ENCODE measurements around the gene TK2. TPM values are rescaled to one million over a fixed set of nuclear protein-coding genes. Genes with fewer than 3 reads are reported as not detected.

Gene TK2
- total RNA-seq, 1 donor from 2014 or later: 16.1 TPM

DNA sequence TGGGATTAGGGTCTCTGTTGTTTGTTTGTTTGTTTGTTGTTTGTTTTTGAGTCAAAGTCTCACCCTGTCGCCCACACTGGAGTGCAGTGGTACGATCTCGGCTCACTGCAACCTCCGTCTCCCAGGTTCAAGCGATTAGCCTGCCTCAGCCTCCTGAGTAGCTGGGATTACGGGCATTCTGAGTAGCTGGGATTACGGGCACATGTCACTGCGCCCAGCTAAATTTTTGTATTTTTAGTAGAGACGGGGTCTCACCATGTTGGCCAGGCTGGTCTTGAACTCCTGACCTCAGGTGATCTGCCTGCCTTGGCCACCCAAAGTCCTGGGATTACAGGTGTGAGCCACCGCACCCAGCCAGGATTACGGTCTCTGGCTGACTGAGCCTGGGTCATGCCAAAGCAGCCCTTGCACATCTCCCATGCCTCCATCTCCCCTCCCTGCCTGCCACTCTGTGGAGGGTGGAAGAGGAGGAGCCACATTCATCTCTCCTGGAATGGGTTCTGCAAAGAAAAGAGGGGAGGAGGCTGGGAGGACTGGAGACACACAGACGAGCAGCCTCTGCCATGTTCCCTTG, 63.6 kb downstream of the TK2 start:
- no peak overlapping the region for H3K4me3 Mint-ChIP-seq (ENCODE audit: low read depth)

GRCh38 chr16:66485376-66485775, 64.5 kb downstream of the TK2 start:
- H3K9me3 Mint-ChIP-seq (ENCODE audit: low read depth): no peaks in the 10 kb centered on the region
- no peak overlapping the region for H3K4me3 Mint-ChIP-seq (ENCODE audit: low read depth)
- H3K27me3 Mint-ChIP-seq: peaks cover 9% of the 10 kb centered on the region
- TF ChIP-seq, protein P1, sequence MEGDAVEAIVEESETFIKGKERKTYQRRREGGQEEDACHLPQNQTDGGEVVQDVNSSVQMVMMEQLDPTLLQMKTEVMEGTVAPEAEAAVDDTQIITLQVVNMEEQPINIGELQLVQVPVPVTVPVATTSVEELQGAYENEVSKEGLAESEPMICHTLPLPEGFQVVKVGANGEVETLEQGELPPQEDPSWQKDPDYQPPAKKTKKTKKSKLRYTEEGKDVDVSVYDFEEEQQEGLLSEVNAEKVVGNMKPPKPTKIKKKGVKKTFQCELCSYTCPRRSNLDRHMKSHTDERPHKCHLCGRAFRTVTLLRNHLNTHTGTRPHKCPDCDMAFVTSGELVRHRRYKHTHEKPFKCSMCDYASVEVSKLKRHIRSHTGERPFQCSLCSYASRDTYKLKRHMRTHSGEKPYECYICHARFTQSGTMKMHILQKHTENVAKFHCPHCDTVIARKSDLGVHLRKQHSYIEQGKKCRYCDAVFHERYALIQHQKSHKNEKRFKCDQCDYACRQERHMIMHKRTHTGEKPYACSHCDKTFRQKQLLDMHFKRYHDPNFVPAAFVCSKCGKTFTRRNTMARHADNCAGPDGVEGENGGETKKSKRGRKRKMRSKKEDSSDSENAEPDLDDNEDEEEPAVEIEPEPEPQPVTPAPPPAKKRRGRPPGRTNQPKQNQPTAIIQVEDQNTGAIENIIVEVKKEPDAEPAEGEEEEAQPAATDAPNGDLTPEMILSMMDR (IDR thresholded peaks at IDR 0.05; ENCODE audit: unreplicated experiment): no peak
- no peak overlapping the region for H3K27ac Mint-ChIP-seq
- H3K4me1 Mint-ChIP-seq (ENCODE audit: low read depth): peaks cover 4% of the 10 kb centered on the region
- no peak for DNase-seq (ENCODE audit: low spot score, unreplicated experiment)
- no peaks in the 10 kb centered on the region for H3K36me3 Mint-ChIP-seq (ENCODE audit: insufficient read depth)

More for the DNA sequence above, 63.6 kb downstream of the TK2 start:
- peaks cover 4% of the 10 kb centered on the region for H3K4me1 Mint-ChIP-seq (ENCODE audit: low read depth)
- peaks cover 9% of the 10 kb centered on the region for H3K27me3 Mint-ChIP-seq
- TF ChIP-seq, protein P1 (IDR thresholded peaks at IDR 0.05; ENCODE audit: unreplicated experiment): no peak
- no peaks in the 10 kb centered on the region for H3K36me3 Mint-ChIP-seq (ENCODE audit: insufficient read depth)
- no peaks in the 10 kb centered on the region for H3K9me3 Mint-ChIP-seq (ENCODE audit: low read depth)
- no peak for DNase-seq (ENCODE audit: low spot score, unreplicated experiment)
- no peak overlapping the region for H3K27ac Mint-ChIP-seq

DNA sequence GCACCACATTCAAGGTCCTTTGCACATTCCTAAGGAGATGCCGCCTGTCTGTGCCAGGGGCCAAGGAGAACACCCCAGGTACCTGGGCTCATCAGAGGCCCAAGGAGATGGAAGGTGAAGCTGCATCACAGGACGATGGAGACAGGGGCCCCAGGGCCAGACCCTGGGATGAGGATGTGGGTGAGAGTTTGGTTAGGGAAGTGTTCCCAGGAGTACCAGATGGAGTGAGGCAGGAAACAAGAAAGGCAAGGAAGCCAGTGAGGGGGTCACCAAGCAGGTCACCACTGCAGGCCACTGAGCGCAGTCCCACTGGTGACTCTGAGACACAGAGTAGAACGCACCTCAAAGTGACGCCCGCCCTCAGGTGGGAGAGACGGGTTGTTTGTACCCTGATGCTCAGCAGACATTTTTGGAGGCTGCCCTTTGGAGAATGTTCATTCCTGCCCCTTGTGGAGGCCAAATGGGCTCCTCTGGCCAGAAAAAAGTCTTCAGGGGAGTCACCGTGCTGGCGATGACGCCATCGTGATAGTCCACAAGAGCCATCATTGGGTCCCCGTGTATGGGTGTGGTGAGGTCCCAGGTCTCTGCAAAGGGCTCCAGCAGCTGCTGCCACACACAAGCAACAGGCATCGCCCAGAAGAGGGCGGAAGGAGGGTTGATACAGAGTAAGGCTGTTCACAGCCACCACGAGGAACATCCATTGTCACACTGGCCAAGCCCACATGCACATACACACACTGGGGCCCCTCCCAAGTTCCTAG, 65.3 kb downstream of the TK2 start:
- Mint-ChIP-seq H3K27ac (peak overlapping the region; percentile 48), H3K27me3 (peaks cover 9% of the 10 kb centered on the region), H3K4me3 (ENCODE audit: low read depth) (no peak overlapping the region), H3K36me3 (ENCODE audit: insufficient read depth) (no peaks in the 10 kb centered on the region), H3K4me1 (ENCODE audit: low read depth) (peaks cover 4% of the 10 kb centered on the region), H3K9me3 (ENCODE audit: low read depth) (no peaks in the 10 kb centered on the region)
- TF ChIP-seq, protein P1 (IDR thresholded peaks at IDR 0.05; ENCODE audit: unreplicated experiment): no peak
- no peak for DNase-seq (ENCODE audit: low spot score, unreplicated experiment)

- Mint-ChIP-seq H3K4me3 (ENCODE audit: low read depth) (no peak overlapping the region), H3K27ac (peak overlapping the region; percentile 19), H3K9me3 (ENCODE audit: low read depth) (no peaks in the 10 kb centered on the region), H3K4me1 (ENCODE audit: low read depth) (peaks cover 4% of the 10 kb centered on the region), H3K36me3 (ENCODE audit: insufficient read depth) (no peaks in the 10 kb centered on the region), H3K27me3 (peaks cover 7% of the 10 kb centered on the region)
- TF ChIP-seq, protein P1 (IDR thresholded peaks at IDR 0.05; ENCODE audit: unreplicated experiment): peak; percentile 96
- peak; percentile 72 for DNase-seq (ENCODE audit: low spot score, unreplicated experiment)
These were observed 66.1 kb downstream of the TK2 start for GRCh38 chr16:66483689-66484452.

DNA sequence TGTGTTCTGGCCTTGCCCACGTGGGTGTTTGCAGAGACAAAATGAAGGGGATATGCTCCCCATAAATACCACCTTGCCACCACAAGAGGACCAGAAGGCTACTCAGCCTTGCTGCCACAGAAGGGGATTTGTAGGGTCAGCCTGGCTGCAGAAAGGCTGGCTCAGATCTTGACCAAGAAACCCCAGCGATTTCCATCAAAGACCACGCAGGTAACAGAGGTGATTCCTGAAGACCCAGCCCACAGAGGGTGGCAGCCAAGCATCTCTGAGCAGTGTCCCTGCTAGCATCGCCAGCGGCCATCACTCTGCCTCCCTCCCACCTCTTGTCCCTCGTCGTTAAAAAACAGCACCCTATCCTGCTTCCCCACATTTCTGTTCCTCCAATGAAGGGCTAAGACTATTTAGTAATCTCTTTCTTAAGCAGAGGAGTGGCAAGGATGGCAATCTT, 68.0 kb downstream of the TK2 start:
- TF ChIP-seq, protein P1 (IDR thresholded peaks at IDR 0.05; ENCODE audit: unreplicated experiment): no peak
- Mint-ChIP-seq H3K27me3 (peaks cover 9% of the 10 kb centered on the region), H3K4me3 (ENCODE audit: low read depth) (no peak overlapping the region), H3K9me3 (ENCODE audit: low read depth) (no peaks in the 10 kb centered on the region), H3K27ac (no peak overlapping the region), H3K36me3 (ENCODE audit: insufficient read depth) (no peaks in the 10 kb centered on the region), H3K4me1 (ENCODE audit: low read depth) (peaks cover 4% of the 10 kb centered on the region)
- DNase-seq (ENCODE audit: low spot score, unreplicated experiment): no peak
